COLO668 (cell line): ENCODE measurements around the gene GP1BA.
A peak's percentile ranks its signal among the peaks of the same experiment; 100 is the strongest.

ENCODE experiments used
- DNase-seq: peaks from one replicate; lab custom pipeline; 2025; ENCODE audit not compliant: unreplicated experiment; lab: John Stamatoyannopoulos, UW

GP1BA gene

GRCh38 chr17:4971826-4972225 is 39.7 kb downstream of the GP1BA start:
- DNase-seq, result no peak

DNA sequence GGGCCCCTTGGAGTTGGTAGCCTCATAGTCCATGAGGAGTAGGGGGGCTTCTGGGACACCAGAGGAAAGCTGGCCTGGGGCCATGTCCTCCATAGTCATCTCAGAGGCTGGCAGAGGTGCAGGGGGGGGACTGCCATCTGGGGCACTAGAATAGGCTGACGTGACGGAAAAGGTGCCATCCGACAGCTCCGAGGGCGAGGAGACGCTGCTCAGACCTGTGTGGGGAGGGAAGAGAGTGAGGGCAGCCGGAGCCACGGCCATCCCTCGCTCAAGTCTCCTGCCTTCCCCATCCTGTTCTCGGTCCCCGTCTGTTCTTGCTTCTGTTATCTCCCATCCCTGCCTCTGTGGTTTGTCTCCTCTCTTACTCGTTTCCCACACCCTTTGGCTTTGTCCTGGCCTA is 40.2 kb downstream of the GP1BA start:
- no peak for DNase-seq

GRCh38 chr17:4972752-4973151 is 40.7 kb downstream of the GP1BA start:
- DNase-seq, result no peak

DNA sequence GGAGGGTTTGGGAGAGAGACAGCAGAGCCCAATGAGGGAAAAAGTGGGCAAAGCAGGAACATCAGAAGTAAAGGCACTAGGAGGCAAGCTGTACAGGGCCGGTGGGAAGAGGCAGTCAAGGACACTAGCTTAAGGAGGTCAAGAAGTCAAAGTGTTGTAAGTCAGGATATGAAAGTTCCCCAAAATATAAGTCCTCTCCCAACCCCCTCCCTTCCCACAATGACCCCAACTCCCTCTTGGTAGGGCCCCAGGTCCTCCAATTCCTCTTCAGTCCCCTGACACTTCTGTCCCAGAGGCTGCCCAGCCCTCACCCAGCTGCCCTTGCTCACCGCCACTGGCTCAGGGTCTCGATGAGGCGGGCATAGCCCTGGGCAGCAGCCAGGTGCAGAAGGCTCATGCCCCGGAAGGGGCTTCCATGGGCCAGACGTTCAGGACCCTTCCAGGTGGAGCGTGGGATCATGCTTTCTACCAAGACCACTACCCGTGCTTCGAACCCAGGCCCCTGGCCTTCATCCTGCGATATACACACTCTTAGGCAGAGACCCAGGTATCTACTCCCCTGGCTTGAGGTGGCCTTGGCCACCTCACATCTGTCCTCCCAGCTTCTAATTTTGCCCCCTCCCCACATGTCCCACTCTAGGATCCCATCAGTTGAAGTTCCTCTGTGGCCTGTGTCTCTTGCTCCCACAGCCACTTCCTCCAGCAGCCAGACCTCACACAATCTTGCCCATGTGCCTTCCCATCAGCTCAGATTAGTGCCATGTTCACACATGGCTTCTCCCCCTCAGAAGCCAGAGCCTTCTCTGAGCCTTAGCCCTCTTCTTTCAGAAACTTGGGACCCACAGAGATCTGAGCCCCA is 41.4 kb downstream of the GP1BA start:
- no peak for DNase-seq

GRCh38 chr17:4974115-4974670 is 42.1 kb downstream of the GP1BA start:
- DNase-seq, result no peak

DNA sequence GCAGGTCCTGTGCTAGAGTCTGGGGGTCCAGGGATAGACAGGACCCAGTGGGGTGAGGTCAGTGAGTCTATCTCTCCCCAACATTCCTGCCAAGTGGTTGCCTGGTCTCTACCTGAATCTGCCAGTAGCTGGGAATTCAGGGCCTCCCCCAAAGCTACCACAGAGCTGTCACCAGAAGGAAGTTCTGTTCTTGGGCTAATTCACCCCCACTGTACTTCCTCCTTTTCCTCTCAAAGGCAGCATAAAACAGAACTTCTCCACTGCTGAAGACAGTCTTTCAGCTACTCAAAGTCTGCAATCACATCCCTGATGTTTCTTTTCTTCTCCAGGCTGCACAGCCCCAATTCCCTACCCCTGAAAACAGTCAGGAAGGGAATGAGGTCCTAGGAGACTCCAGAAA is 46.6 kb downstream of the GP1BA start:
- DNase-seq, result no peak

DNA sequence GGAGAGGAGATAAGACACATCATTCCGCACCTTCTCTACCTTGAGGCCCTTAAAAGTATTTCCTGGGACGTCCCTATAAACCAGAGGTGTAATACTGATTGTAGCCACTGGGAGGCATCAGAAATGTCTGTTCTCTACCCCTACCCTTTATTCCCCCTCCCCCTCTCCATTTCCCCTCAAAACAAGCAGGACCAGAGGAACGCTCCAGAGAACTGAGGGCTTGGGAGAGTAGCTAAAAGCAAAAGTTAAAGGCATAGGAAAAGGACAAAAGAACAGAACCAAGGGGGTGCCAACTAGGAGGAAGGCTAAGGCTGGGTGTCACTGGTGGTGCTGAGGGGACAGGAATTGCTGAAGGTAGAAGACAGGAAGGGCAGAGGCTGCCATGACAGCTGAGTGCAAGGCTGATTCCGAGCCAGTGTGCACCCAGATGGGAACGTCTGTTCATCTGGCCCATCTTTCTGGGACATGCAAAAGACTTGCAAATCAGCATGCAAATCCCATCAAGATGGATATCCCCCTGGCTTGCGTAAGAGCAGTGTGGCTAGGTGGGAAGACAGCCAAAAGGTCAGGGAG is 48.7 kb downstream of the GP1BA start:
- peak; percentile 2 for DNase-seq

GRCh38 chr17:4982305-4982704 is 50.2 kb downstream of the GP1BA start:
- no peak for DNase-seq
